ENCODE results near the gene ADGRV1. TPM values are rescaled to one million over a fixed set of nuclear protein-coding genes. Genes with fewer than 3 reads are reported as not detected.

Gene ADGRV1
- polyA plus RNA-seq, 1 of the 3 experiments (the other 2 are of a cell fraction): 0.23 TPM

DNA sequence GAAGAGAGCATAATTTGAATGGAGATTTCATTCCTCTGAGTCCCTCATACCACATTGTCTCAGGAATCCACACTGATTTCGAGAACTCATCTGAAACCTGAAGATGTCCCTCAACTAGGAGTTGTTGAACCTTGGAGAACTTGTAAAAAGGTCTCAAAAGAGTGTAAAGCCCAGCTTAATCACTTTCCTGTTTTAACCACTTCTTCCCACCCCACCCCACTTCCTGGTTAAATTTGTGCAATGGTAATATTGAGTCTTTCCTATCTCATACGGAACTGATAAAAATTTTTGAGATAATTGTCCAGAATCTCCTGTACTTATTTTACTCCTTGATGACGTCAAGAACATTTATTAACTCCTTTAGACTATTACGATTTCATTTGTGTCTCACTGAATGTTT lies 583.8 kb downstream of the ADGRV1 start:
- Histone ChIP-seq H3K4me1 (ENCODE audit: control insufficient read depth in 1 of 2, insufficient read depth in 2 of 2, low read depth in 1 of 2, low read length in 1 of 2) (peaks cover 0 to 3% of the 10 kb centered on the region in 2 experiments; a peak in 3 of 4 replicates), H3K79me2 (ENCODE audit: insufficient read depth) (no peaks in the 10 kb centered on the region), H3K9me2 (no peaks in the 10 kb centered on the region), H3K27me3 (ENCODE audit: insufficient read depth) (no peaks in the 10 kb centered on the region), H3K36me3 (replicated peaks in 1 of 2; ENCODE audit: control insufficient read depth in 1 of 2, insufficient read depth in 2 of 2, low read length in 1 of 2) (no peaks in the 10 kb centered on the region), H3K9me3 (no peaks in the 10 kb centered on the region), H3K9ac (no peak overlapping the region), H3K27ac (ENCODE audit: low read depth in 2 of 2, low read length in 1 of 2) (no peak overlapping the region), H3K4me3 (ENCODE audit: low read depth in 2 of 2, low read length in 1 of 2) (no peak overlapping the region), H2AFZ (ENCODE audit: low read depth) (no peak overlapping the region), H4K20me1 (ENCODE audit: insufficient read depth) (no peaks in the 10 kb centered on the region), H3F3A (replicated peaks; ENCODE audit: insufficient read depth) (peaks cover 6% of the 10 kb centered on the region), H3K4me2 (no peak overlapping the region)
- TF ChIP-seq, protein P1, sequence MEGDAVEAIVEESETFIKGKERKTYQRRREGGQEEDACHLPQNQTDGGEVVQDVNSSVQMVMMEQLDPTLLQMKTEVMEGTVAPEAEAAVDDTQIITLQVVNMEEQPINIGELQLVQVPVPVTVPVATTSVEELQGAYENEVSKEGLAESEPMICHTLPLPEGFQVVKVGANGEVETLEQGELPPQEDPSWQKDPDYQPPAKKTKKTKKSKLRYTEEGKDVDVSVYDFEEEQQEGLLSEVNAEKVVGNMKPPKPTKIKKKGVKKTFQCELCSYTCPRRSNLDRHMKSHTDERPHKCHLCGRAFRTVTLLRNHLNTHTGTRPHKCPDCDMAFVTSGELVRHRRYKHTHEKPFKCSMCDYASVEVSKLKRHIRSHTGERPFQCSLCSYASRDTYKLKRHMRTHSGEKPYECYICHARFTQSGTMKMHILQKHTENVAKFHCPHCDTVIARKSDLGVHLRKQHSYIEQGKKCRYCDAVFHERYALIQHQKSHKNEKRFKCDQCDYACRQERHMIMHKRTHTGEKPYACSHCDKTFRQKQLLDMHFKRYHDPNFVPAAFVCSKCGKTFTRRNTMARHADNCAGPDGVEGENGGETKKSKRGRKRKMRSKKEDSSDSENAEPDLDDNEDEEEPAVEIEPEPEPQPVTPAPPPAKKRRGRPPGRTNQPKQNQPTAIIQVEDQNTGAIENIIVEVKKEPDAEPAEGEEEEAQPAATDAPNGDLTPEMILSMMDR (IDR thresholded peaks at IDR 0.05): no peak
- no peak for TF ChIP-seq MEF2A (IDR thresholded peaks at IDR 0.05; ENCODE audit: borderline replicate concordance, low read depth)
- TF ChIP-seq NFIC (IDR thresholded peaks at IDR 0.05; ENCODE audit: borderline replicate concordance): no peak
- ChIA-PET CTCF (interaction anchor here (0.6 to 1.5 kb wide), 3 partner anchors 13 to 210 kb away, joined by 3 to 4 read pairs (median 3); no protein-coding TSS in a partner anchor), POLR2A (no interaction called here)
- 91% methylated on average over 4 of the region's 4 CpGs for WGBS (ENCODE audit: low lambda C conversion rate)
- DNase-seq: no peak

DNA sequence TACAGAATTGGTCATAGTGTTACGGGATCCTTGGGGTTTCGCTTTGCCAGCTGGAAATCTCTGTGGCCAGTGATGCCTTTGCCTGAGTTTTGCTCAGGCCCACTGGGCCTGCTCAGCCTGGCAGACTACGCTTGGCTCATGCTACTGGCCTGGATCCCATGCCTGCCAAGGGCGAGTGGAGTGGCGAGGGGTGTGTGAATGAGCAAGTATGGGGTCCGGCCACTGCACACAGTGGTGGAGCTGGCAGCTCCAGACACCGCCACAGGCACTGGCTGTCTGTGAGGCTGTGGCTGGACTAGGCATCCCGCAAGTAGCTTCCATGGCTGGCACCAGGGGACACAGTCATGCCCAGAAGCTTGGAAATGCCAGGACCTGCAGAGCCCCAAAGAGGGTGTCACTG lies 584.2 kb downstream of the ADGRV1 start:
- ChIA-PET CTCF (interaction anchor here (1.3 to 1.5 kb wide), 3 partner anchors 13 to 242 kb away, joined by 3 to 5 read pairs (median 4); no protein-coding TSS in a partner anchor), POLR2A (no interaction called here)
- H3K4me2 ChIP-seq: no peak overlapping the region
- H3K36me3 ChIP-seq (replicated peaks in 1 of 2; ENCODE audit: control insufficient read depth in 1 of 2, insufficient read depth in 2 of 2, low read length in 1 of 2): no peaks in the 10 kb centered on the region
- H3K9me2 ChIP-seq: no peaks in the 10 kb centered on the region
- peaks cover 6% of the 10 kb centered on the region for H3F3A ChIP-seq (replicated peaks; ENCODE audit: insufficient read depth)
- DNase-seq: no peak
- no peak overlapping the region for H2AFZ ChIP-seq (ENCODE audit: low read depth)
- no peaks in the 10 kb centered on the region for H3K9me3 ChIP-seq
- TF ChIP-seq, protein P2, sequence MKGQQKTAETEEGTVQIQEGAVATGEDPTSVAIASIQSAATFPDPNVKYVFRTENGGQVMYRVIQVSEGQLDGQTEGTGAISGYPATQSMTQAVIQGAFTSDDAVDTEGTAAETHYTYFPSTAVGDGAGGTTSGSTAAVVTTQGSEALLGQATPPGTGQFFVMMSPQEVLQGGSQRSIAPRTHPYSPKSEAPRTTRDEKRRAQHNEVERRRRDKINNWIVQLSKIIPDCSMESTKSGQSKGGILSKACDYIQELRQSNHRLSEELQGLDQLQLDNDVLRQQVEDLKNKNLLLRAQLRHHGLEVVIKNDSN (IDR thresholded peaks at IDR 0.05; ENCODE audit: borderline replicate concordance, low read depth): no peak
- TF ChIP-seq EZH2phosphoT487 (IDR thresholded peaks at IDR 0.05; ENCODE audit: borderline replicate concordance, low read depth) (no peak), YY1 (IDR thresholded peaks at IDR 0.05; ENCODE audit: low read depth) (no peak), RAD21 (IDR thresholded peaks at IDR 0.05; ENCODE audit: low read length) (no peak), ZBTB33 (IDR thresholded peaks at IDR 0.05; ENCODE audit: borderline replicate concordance, low read depth) (no peak), RCOR1 (IDR thresholded peaks at IDR 0.05; ENCODE audit: low read length) (no peak), SMC3 (IDR thresholded peaks at IDR 0.05; ENCODE audit: low read depth, low read length) (no peak), JUND (IDR thresholded peaks at IDR 0.05) (no peak), MEF2A (IDR thresholded peaks at IDR 0.05; ENCODE audit: borderline replicate concordance, low read depth) (no peak), USF2 (IDR thresholded peaks at IDR 0.05; ENCODE audit: borderline replicate concordance, low read depth, low read length) (no peak), EP300 (IDR thresholded peaks at IDR 0.05; ENCODE audit: borderline replicate concordance in 1 of 2, low read depth in 1 of 2, low read length in 1 of 2) (no peak), FOXJ3 (CRISPR knock-in tag; IDR thresholded peaks at IDR 0.05) (no peak), MXI1 (IDR thresholded peaks at IDR 0.05; ENCODE audit: low read depth, low read length) (no peak), FOSL2 (IDR thresholded peaks at IDR 0.05; ENCODE audit: borderline replicate concordance, low read depth) (no peak), TEAD4 (IDR thresholded peaks at IDR 0.05; ENCODE audit: borderline replicate concordance, insufficient read depth) (no peak), SIN3A (IDR thresholded peaks at IDR 0.05; ENCODE audit: borderline replicate concordance, low read depth, low read length) (no peak)
- TF ChIP-seq, protein P1 (IDR thresholded peaks at IDR 0.05): no peak
- H3K27ac ChIP-seq (ENCODE audit: low read depth in 2 of 2, low read length in 1 of 2): no peak overlapping the region; a peak in 1 of 4 replicates
- peaks cover 0 to 3% of the 10 kb centered on the region in 2 experiments; a peak in 3 of 4 replicates for H3K4me1 ChIP-seq (ENCODE audit: control insufficient read depth in 1 of 2, insufficient read depth in 2 of 2, low read depth in 1 of 2, low read length in 1 of 2)
- no peaks in the 10 kb centered on the region for H3K27me3 ChIP-seq (ENCODE audit: insufficient read depth)
- H4K20me1 ChIP-seq (ENCODE audit: insufficient read depth): no peaks in the 10 kb centered on the region
- no peaks in the 10 kb centered on the region for H3K79me2 ChIP-seq (ENCODE audit: insufficient read depth)
- no peak overlapping the region for H3K9ac ChIP-seq
- H3K4me3 ChIP-seq (ENCODE audit: low read depth in 2 of 2, low read length in 1 of 2): no peak overlapping the region
- 90% methylated on average over 4 of the region's 8 CpGs for WGBS (ENCODE audit: low lambda C conversion rate)

Data from SK-N-SH (cell line).